Esophagus muscularis mucosa (tissue), 4 donors: ENCODE results near the gene GPR22.

Experiments used
- EP300 ChIP-seq: sonication (generic); formaldehyde crosslinking; IDR thresholded peaks from one replicate; pipeline ENCODE4 v1.6.1; 2017; ENCODE audit warnings: antibody characterized with exemption
- POLR2A ChIP-seq: fragments of 450-650 bp; IDR thresholded peaks from one replicate; pipeline ENCODE4 v1.6.1; 2017; ENCODE audit warnings: antibody characterized with exemption, moderate library complexity, mild to moderate bottlenecking, low read depth
- POLR2AphosphoS5 ChIP-seq, 2 donors: sonication (generic); formaldehyde crosslinking; IDR thresholded peaks; one replicate each; pipeline ENCODE4 v1.6.1; 2017; ENCODE audit warnings: antibody characterized with exemption in 2 of 2
- TF ChIP-seq, protein P1 (sequence below), 3 experiments: fragments of 200-600 bp in 2 of 3; fragments of 450-650 bp in 1 of 3; sonication (generic) in 2 of 3; IDR thresholded peaks; one replicate each; pipeline ENCODE4 v1.5.1; 2017 to 2019; ENCODE audit warnings: antibody characterized with exemption in 3 of 3, mild to moderate bottlenecking in 2 of 3, moderate library complexity in 1 of 3

DNA sequence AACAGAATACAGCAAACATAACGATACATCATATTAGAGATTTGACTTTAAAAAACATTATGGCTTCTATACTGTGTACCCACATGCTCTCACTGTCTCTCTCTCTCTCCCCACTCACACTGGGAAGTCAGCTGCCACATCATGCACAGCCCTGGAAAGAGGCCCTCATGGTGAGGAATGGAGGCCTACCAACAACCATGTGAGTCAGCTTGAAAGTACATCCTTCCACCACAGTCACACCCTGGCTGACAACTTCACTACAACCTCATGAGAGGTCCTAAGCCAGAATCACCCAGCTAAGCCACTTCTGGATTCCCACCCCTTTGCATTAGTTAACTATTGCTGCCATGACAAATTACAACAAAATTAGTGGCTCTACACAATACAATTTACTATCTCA lies 23.3 kb upstream of the GPR22 start:
- TF ChIP-seq, protein P1, sequence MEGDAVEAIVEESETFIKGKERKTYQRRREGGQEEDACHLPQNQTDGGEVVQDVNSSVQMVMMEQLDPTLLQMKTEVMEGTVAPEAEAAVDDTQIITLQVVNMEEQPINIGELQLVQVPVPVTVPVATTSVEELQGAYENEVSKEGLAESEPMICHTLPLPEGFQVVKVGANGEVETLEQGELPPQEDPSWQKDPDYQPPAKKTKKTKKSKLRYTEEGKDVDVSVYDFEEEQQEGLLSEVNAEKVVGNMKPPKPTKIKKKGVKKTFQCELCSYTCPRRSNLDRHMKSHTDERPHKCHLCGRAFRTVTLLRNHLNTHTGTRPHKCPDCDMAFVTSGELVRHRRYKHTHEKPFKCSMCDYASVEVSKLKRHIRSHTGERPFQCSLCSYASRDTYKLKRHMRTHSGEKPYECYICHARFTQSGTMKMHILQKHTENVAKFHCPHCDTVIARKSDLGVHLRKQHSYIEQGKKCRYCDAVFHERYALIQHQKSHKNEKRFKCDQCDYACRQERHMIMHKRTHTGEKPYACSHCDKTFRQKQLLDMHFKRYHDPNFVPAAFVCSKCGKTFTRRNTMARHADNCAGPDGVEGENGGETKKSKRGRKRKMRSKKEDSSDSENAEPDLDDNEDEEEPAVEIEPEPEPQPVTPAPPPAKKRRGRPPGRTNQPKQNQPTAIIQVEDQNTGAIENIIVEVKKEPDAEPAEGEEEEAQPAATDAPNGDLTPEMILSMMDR (IDR thresholded peaks at IDR 0.05), result no peak
- no peak for TF ChIP-seq POLR2AphosphoS5 (IDR thresholded peaks at IDR 0.05)
- TF ChIP-seq POLR2A, result no peak
- TF ChIP-seq EP300, result no peak
